Posterior vena cava (tissue), 2 donors: ENCODE data around the gene GNA12. TPM values are rescaled to one million over a fixed set of nuclear protein-coding genes. Genes with fewer than 3 reads are reported as not detected.

ENCODE experiments used
- DNase-seq: peaks from one replicate; pipeline ENCODE4 v3.0.0-alpha.2; 2020; ENCODE audit warnings: low spot score
- intact Hi-C, 2 donors: fragments of 100-400 bp; cut with DNase I; formaldehyde crosslinking; loops; one replicate each; pipeline versions ENCODE4 v1.14.1 to v1.14.2; 2022 to 2023
- long read RNA-seq, 2 donors: library from polyadenylated mRNA; unstranded; transcript quantifications; one replicate each; pipeline ENCODE4 v2.0.0, GENCODE V29; 2020 to 2021
- total RNA-seq, 2 donors: library from RNA; stranded (reverse); fragmentation: NEBNext Ultra II Directional; extraction: Animal tissue kit (Norgen Biotek cat#: 25700); gene quantifications; one replicate each; pipeline ENCODE4 v1.2.1, GENCODE V29; 2021
- donor health status: DM: yes; HTN: yes; CAD: no.
- donor health status: DM: yes; HTN: yes; CAD: no.

The GNA12 gene, protein sequence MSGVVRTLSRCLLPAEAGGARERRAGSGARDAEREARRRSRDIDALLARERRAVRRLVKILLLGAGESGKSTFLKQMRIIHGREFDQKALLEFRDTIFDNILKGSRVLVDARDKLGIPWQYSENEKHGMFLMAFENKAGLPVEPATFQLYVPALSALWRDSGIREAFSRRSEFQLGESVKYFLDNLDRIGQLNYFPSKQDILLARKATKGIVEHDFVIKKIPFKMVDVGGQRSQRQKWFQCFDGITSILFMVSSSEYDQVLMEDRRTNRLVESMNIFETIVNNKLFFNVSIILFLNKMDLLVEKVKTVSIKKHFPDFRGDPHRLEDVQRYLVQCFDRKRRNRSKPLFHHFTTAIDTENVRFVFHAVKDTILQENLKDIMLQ
- 10 to 100 TPM; 59.8 to 65.8 TPM for total RNA-seq
- long read RNA-seq, donor 1, full-length matches to known transcripts = 27 of 44 reads
- long read RNA-seq, donor 1, partial matches to known transcripts = 1 of 44 reads
- long read RNA-seq, donor 1, other reads (novel, unspliced or antisense) = 16 of 44 reads
- long read RNA-seq, donor 2, partial matches to known transcripts = 0 of 49 reads
- long read RNA-seq, donor 2, other reads (novel, unspliced or antisense) = 49 of 49 reads

- intact Hi-C loops = no loop called here
- peak; percentile 100 for DNase-seq
Observed at GRCh38 chr7:2844153-2845033, at the start of gene GNA12. GNA12 (minus strand) TSS chr7:2844308; CDS start chr7:2844161, 147 bp downstream.

DNA sequence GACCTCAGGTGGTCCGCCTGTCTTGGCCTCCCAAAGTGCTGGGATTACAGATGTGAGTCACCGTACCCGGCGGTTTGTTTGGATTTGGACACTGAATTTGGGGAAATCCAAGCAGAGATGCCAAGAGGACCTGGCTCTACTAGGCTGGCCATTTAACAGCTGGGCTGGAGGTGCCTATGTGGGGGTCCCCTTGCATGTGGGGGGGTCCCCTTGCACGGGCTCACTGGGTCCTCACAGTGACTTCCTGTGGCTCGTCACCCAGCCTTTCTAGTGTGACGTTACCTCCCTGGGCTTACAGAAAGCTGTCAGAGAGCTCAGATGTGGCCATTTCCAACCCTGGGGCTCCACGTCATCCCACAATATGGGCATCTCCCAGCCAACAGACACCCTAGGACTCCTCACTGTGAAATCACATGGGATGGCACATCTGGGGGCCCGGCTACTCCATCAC is 49.3 kb upstream of the GNA12 start:
- DNase-seq = no peak
- intact Hi-C loops = no loop called here

DNA sequence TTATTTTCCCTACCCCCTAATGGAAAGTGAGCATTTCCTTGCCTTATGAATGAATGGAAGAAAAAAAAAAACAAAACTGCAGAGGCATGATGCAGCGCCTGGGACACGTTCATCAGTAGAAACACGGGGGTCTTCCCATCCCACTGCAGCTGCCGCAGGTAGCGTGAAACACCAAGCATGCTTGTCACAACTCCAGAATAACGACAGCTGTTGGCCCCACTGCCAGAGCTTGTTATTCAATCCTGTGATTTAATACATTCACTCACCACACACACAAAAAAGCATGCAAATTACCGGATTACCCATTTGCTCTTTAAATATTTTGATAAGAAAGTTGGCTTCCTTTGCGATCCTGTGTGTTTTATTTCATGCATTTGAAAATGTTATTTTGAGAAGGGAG is 48.4 kb upstream of the GNA12 start:
- DNase-seq = no peak
- intact Hi-C loops = no loop called here

DNA sequence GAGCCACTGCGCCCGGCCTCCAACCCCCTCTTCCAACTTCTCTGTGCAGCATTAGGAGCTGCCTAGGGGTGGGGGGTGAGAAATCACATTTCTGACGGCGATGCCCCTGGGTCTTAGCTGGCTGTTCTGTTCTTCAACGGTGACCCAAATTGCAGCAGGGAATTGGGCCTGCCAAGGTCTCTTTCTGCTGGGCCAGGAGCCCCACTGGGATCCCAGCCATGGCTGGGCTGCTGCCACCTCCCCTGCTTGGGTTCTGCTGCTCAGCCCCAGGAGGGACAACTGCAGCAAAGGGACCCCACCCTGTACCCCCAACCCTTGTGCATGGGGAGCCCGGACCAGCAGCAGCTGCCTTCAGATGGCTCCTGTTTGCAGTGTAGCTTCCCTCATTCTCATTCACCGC is 43.7 kb upstream of the GNA12 start:
- intact Hi-C loops = loop anchor here in 1 of 2 donors (10.0 kb wide), 1 partner anchor 267 kb away; no protein-coding TSS in a partner anchor

DNA sequence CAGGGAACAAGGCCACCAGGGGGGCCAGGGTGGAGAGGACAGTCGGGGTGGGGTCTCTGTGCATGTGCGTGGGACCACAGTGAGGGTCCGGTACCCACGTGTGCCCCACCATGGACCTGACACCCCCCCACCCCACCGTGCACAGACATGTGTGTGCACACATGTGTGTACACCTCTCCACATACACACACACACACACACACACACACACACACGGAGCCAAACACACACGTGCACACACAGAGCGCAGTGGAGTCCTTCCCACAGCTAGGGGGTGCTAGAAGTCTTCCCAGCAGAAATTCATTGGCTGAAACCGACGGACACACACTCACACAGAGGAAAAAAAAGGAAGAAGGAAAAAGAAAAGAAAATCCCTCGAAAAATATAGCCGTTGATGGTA is 42.8 kb upstream of the GNA12 start:
- intact Hi-C loops = loop anchor here in 1 of 2 donors (10.0 kb wide), 1 partner anchor 268 kb away; no protein-coding TSS in a partner anchor
- no peak for DNase-seq

More for the DNA sequence above, 43.7 kb upstream of the GNA12 start:
- no peak for DNase-seq

- intact Hi-C loops = loop anchor here in 1 of 2 donors (10.0 kb wide), 1 partner anchor 268 kb away; no protein-coding TSS in a partner anchor
- DNase-seq = no peak
Observed at GRCh38 chr7:2886391-2886790, 42.3 kb upstream of the GNA12 start.

- intact Hi-C loops = loop anchor here in 1 of 2 donors (10.0 kb wide), 1 partner anchor 271 kb away; no protein-coding TSS in a partner anchor
- no peak for DNase-seq
Observed at GRCh38 chr7:2884161-2884560, 40.1 kb upstream of the GNA12 start.

DNA sequence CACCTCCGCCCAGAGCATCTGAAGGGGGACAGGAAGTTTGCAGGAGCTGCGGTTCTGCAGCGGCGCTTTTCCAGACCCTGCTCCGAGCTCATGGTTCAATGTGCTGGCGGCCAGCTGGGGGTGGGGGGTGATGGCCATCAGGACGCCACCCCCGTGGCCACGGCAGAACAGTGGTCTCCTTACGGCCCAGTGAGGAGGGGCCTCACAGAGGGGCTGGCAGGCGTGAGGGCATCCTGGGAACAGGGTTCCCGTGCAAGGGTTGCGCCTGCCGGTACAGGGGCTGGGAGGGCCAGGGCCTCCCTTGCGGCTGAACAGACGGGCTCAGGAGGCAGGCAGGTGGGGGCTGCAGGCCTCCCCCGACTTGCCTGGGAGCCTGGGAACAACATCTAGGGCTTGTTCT is 39.0 kb upstream of the GNA12 start:
- intact Hi-C loops = loop anchor here in 1 of 2 donors (10.0 kb wide), 1 partner anchor 272 kb away; no protein-coding TSS in a partner anchor
- DNase-seq = no peak

DNA sequence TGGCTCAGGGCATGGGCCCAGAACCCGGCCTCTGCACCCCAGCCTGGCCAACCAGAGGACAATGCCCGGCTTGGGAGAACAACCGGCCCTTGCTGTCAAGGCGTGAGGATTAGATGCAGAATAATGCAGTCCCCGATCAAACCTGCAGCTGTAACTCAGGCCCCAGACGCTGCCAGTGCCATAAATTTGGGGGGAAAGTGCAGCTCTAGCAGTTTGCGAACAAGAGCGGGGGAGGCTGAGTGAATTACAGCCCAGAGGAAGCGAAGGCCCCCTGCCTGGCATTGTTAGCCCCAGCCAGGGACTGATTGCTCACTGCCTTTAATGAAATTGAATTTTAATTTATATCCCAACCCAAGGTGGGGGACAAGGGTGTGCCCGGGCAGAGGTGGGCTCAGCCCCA is 38.0 kb upstream of the GNA12 start:
- intact Hi-C loops = loop anchor here in 1 of 2 donors (10.0 kb wide), 1 partner anchor 273 kb away; no protein-coding TSS in a partner anchor
- no peak for DNase-seq

- DNase-seq = no peak
- intact Hi-C loops = loop anchor here in 1 of 2 donors (10.0 kb wide), 1 partner anchor 274 kb away; no protein-coding TSS in a partner anchor
Observed at GRCh38 chr7:2880874-2881533, 36.9 kb upstream of the GNA12 start.

- no peak for DNase-seq
- intact Hi-C loops = loop anchor here in 1 of 2 donors (10.0 kb wide), 1 partner anchor 275 kb away; no protein-coding TSS in a partner anchor
Observed at GRCh38 chr7:2880051-2880450, 35.9 kb upstream of the GNA12 start.

DNA sequence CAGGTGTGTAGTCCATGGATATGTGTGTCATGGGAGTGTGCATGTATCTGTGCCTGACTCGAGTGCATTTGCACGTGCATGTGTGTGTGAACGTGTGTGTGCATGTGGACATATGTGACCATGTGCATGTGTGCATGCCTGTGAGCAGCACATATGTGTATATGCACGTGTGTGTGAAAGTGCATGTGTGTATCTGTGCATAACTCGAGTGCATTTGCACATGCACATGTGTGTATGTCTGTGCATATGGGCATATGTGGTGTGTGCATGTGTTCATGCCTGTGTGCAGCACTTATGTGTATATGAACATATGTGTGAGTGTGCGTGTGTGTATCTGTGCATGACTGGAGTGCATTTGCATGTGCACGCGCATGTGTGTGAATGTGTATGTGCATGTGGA is 35.2 kb upstream of the GNA12 start:
- intact Hi-C loops = no loop called here

GRCh38 chr7:2878306-2878705 is 34.2 kb upstream of the GNA12 start:
- intact Hi-C loops = no loop called here
- no peak for DNase-seq

More for the DNA sequence above, 35.2 kb upstream of the GNA12 start:
- DNase-seq = no peak

GRCh38 chr7:2876031-2876731 is 32.1 kb upstream of the GNA12 start:
- DNase-seq = no peak
- intact Hi-C loops = no loop called here

- no peak for DNase-seq
- intact Hi-C loops = no loop called here
Observed at GRCh38 chr7:2873686-2874551, 29.8 kb upstream of the GNA12 start.

DNA sequence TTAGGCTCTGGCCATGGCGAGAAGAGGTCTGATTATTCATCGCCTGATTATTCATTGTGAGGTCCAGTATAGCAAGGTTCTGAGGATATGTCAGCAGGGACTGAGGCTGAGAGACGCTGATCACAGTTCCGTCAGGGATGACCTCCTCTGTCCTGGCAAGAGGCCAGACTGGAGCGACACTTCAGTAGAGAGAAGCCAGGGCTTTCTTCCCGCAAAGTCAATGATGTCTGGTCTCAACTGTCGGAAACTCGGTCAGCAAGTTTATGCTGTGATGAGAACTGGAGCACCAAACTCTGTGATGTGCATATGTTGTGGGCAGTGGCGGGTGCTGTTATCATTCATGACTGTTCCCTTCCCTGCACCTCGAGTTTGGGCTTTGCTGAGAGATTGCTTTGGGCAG is 29.0 kb upstream of the GNA12 start:
- intact Hi-C loops = no loop called here
- no peak for DNase-seq

DNA sequence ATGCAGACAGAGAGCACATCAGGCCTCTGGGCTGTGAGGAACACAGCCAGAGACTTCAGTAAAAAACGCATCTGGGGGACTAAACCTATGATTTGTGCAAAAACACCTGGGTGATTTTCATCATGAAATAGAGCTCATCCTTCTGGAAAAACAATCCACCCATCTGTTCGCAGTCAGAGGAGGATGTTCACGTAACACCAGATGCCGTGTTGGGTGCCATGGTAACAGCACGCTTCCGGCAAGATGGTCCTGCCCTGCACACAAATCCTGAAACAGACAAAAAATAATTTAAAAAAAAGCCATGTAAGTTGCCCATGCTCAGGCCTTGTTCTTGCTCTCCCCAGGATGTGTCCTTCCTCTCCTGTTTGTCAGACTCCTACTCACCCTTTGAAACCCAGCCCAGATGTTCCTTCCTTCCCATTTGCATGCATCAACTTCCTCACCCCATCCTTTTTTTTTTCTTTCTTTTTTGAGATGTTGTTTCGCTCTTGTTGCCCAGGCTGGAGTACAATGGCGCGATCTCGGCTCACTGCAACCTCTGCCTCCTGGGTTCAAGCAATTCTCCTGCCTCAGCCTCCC is 28.3 kb upstream of the GNA12 start:
- intact Hi-C loops = no loop called here
- no peak for DNase-seq
